Measurements from ENCODE around the gene MBD3L5. TPM values are rescaled to one million over a fixed set of nuclear protein-coding genes. Genes with fewer than 3 reads are reported as not detected.

The MBD3L5 gene
- total and polyA plus RNA-seq, 9 of the 15 experiments (the other 6 are each of a cell fraction or from before 2014, with no cell fraction given): not detected

DNA sequence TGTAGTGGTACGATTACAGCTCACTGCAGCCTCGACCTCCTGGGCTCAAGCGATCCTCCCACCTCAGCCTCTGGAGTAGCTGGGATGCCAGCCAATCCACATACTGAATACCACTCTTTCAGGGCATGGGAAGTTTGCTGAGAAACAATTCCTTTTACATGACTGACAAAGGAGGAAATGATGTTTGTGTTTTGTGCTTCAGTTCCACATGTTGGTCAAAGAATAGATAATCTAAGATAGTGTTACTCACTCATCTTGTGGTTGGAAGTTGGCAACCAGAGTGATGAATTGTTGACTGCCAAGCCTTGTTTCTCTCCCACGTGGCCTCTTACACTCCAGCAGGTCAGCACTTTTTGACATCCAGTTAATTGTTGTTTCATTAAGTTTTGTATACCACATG, 16.7 kb upstream of the MBD3L5 start:
- Histone ChIP-seq H3K9me3 (replicated peaks; ENCODE audit: control insufficient read depth, insufficient read depth, low read depth, low read length) (no peaks in the 10 kb centered on the region), H4K20me1 (replicated peaks; ENCODE audit: control insufficient read depth, insufficient read depth, low read length) (no peaks in the 10 kb centered on the region), H3K9me1 (ENCODE audit: control insufficient read depth, insufficient read depth, low read length) (no peaks in the 10 kb centered on the region), H2AFZ (ENCODE audit: low read depth, low read length) (no peak overlapping the region), H3K4me1 (replicated peaks in 1 of 2; ENCODE audit: control insufficient read depth in 2 of 2, insufficient read depth in 2 of 2, low read length in 2 of 2) (no peaks in the 10 kb centered on the region), H3K27me3 (ENCODE audit: control insufficient read depth in 2 of 2, insufficient read depth in 2 of 2, low read length in 2 of 2) (peaks cover 0 to 13% of the 10 kb centered on the region in 2 experiments; a peak in 2 of 5 replicates), H3K4me3 (no peak overlapping the region), H3K9ac (ENCODE audit: insufficient read depth in 1 of 2, low read depth in 2 of 2, low read length in 2 of 2) (no peak overlapping the region), H3K27ac (ENCODE audit: extremely low read depth, low read depth, low read length) (no peak overlapping the region), H3K4me2 (ENCODE audit: insufficient read depth, low read length) (no peak overlapping the region), H3K79me2 (ENCODE audit: control insufficient read depth, insufficient read depth, low read length) (no peaks in the 10 kb centered on the region), H3K36me3 (ENCODE audit: control insufficient read depth, insufficient read depth, low read length) (no peaks in the 10 kb centered on the region)
- WGBS (ENCODE audit: insufficient coverage, low coverage, missing lambda C conversion rate): 6% methylated on average over 4 of the region's 4 CpGs
- intact Hi-C loops (cut with micrococcal nuclease): no loop called here
- POLR2A ChIA-PET: no interaction called here
- CTCF ChIA-PET (ENCODE audit: low intra/inter-chr PET ratio): interaction anchor here (0.7 kb wide), 1 partner anchor 55 kb away, joined by 3 read pairs; no protein-coding TSS in a partner anchor
- FAIRE-seq (no peak), ATAC-seq (no peak), DNase-seq (ENCODE audit: extremely low read depth in 1 of 4, low spot score in 3 of 4) (no peak)
- in situ Hi-C loops (cut with MboI): no loop called here
- no TSS peak for BruUV-seq (replicated peaks)
- TF ChIP-seq BACH1 (tag; IDR thresholded peaks at IDR 0.05): no peak
- peak; percentile 69 for TF ChIP-seq FOSL1 (tag; conservative IDR thresholded peaks at IDR 0.05)
- no peak for TF ChIP-seq HDAC8 (tag; IDR thresholded peaks at IDR 0.05)
- peak; percentile 58 for TF ChIP-seq MEIS2 (IDR thresholded peaks at IDR 0.05; ENCODE audit: partially characterized antibody)
- 0 out of 2 replicates have a peak, but pooled peaks have one; percentile 21 for TF ChIP-seq SOX6 (IDR thresholded peaks at IDR 0.05)

DNA sequence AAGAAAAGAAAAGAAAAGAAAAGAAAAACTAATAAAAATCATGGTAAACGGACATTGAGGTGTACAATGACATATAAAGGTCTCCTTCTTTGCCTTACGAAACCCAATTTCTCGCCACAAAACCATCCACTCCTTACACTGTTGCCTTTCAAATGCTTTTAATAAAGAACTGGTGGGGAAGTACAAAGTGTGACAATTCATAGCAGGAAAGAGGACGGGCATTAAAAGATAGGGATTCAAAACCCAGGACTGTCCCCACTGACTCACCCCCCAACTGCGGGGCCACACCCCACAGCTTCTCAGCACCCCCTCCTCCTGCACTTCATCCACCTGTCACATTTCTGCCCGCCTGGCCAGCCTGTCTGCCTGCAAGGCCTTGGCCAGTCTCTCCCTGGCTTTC, 11.6 kb upstream of the MBD3L5 start:
- no peaks in the 10 kb centered on the region for H3K9me1 ChIP-seq (ENCODE audit: control insufficient read depth, insufficient read depth, low read length)
- ATAC-seq (no peak), FAIRE-seq (no peak), DNase-seq (ENCODE audit: extremely low read depth in 1 of 4, low spot score in 3 of 4) (no peak)
- in situ Hi-C loops (cut with MboI): no loop called here
- H3K36me3 ChIP-seq (ENCODE audit: control insufficient read depth, insufficient read depth, low read length): no peaks in the 10 kb centered on the region
- no peak overlapping the region for H2AFZ ChIP-seq (ENCODE audit: low read depth, low read length)
- no peak overlapping the region for H3K4me3 ChIP-seq
- intact Hi-C loops (cut with micrococcal nuclease): no loop called here
- no peaks in the 10 kb centered on the region for H3K79me2 ChIP-seq (ENCODE audit: control insufficient read depth, insufficient read depth, low read length)
- BruUV-seq (replicated peaks): no TSS peak
- no peaks in the 10 kb centered on the region for H4K20me1 ChIP-seq (replicated peaks; ENCODE audit: control insufficient read depth, insufficient read depth, low read length)
- WGBS (ENCODE audit: insufficient coverage, low coverage, missing lambda C conversion rate): 3% methylated on average over 6 of the region's 6 CpGs
- no peak overlapping the region for H3K27ac ChIP-seq (ENCODE audit: extremely low read depth, low read depth, low read length)
- POLR2A ChIA-PET: no interaction called here
- H3K4me2 ChIP-seq (ENCODE audit: insufficient read depth, low read length): no peak overlapping the region
- no peak overlapping the region for H3K9ac ChIP-seq (ENCODE audit: insufficient read depth in 1 of 2, low read depth in 2 of 2, low read length in 2 of 2)
- H3K27me3 ChIP-seq (ENCODE audit: control insufficient read depth in 2 of 2, insufficient read depth in 2 of 2, low read length in 2 of 2): peaks cover 0 to 7% of the 10 kb centered on the region in 2 experiments; a peak in 2 of 5 replicates
- CTCF ChIA-PET (ENCODE audit: low intra/inter-chr PET ratio): no interaction called here
- no peaks in the 10 kb centered on the region for H3K4me1 ChIP-seq (replicated peaks in 1 of 2; ENCODE audit: control insufficient read depth in 2 of 2, insufficient read depth in 2 of 2, low read length in 2 of 2)
- no peaks in the 10 kb centered on the region for H3K9me3 ChIP-seq (replicated peaks; ENCODE audit: control insufficient read depth, insufficient read depth, low read depth, low read length)
- TF ChIP-seq, protein P1, sequence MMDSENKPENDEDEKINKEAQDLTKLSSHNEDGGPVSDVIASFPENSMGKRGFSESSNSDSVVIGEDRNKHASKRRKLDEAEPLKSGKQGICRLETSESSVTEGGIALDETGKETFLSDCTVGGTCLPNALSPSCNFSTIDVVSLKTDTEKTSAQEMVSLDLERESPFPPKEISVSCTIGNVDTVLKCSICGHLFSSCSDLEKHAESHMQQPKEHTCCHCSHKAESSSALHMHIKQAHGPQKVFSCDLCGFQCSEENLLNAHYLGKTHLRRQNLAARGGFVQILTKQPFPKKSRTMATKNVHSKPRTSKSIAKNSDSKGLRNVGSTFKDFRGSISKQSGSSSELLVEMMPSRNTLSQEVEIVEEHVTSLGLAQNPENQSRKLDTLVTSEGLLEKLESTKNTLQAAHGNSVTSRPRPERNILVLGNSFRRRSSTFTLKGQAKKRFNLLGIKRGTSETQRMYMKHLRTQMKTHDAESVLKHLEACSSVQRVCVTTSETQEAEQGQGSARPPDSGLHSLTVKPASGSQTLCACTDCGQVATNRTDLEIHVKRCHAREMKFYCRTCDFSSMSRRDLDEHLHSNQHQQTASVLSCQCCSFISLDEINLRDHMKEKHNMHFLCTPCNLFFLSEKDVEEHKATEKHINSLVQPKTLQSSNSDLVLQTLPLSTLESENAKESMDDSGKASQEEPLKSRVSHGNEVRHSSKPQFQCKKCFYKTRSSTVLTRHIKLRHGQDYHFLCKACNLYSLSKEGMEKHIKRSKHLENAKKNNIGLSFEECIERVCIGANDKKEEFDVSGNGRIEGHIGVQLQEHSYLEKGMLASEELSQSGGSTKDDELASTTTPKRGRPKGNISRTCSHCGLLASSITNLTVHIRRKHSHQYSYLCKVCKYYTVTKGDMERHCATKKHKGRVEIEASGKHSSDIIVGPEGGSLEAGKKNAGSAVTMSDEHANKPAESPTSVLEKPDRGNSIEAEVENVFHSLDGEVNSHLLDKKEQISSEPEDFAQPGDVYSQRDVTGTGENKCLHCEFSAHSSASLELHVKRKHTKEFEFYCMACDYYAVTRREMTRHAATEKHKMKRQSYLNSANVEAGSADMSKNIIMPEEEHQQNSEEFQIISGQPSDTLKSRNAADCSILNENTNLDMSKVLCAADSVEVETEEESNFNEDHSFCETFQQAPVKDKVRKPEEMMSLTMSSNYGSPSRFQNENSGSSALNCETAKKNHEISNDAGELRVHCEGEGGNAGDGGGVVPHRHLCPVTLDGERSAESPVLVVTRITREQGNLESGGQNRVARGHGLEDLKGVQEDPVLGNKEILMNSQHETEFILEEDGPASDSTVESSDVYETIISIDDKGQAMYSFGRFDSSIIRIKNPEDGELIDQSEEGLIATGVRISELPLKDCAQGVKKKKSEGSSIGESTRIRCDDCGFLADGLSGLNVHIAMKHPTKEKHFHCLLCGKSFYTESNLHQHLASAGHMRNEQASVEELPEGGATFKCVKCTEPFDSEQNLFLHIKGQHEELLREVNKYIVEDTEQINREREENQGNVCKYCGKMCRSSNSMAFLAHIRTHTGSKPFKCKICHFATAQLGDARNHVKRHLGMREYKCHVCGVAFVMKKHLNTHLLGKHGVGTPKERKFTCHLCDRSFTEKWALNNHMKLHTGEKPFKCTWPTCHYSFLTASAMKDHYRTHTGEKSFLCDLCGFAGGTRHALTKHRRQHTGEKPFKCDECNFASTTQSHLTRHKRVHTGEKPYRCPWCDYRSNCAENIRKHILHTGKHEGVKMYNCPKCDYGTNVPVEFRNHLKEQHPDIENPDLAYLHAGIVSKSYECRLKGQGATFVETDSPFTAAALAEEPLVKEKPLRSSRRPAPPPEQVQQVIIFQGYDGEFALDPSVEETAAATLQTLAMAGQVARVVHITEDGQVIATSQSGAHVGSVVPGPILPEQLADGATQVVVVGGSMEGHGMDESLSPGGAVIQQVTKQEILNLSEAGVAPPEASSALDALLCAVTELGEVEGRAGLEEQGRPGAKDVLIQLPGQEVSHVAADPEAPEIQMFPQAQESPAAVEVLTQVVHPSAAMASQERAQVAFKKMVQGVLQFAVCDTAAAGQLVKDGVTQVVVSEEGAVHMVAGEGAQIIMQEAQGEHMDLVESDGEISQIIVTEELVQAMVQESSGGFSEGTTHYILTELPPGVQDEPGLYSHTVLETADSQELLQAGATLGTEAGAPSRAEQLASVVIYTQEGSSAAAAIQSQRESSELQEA (IDR thresholded peaks at IDR 0.05; ENCODE audit: low read depth): no peak
- TF ChIP-seq ZNF175 (CRISPR knock-in tag; IDR thresholded peaks at IDR 0.05; ENCODE audit: low read depth): no peak
- TF ChIP-seq, protein P2, sequence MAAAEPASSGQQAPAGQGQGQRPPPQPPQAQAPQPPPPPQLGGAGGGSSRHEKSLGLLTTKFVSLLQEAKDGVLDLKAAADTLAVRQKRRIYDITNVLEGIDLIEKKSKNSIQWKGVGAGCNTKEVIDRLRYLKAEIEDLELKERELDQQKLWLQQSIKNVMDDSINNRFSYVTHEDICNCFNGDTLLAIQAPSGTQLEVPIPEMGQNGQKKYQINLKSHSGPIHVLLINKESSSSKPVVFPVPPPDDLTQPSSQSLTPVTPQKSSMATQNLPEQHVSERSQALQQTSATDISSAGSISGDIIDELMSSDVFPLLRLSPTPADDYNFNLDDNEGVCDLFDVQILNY (CRISPR knock-in tag; IDR thresholded peaks at IDR 0.05): no peak

Data from K562 (cell line).